Measurements from ENCODE around the gene FAM107B. TPM values are rescaled to one million over a fixed set of nuclear protein-coding genes. Genes with fewer than 3 reads are reported as not detected.
"Not testable (repeated sequence)": the region's sequence is repeated elsewhere in the genome, so short reads cannot be mapped to it uniquely, and the experiment has no call there.

FAM107B gene
- total RNA-seq, 1 donor from 2014 or later, result 39.0 TPM

DNA sequence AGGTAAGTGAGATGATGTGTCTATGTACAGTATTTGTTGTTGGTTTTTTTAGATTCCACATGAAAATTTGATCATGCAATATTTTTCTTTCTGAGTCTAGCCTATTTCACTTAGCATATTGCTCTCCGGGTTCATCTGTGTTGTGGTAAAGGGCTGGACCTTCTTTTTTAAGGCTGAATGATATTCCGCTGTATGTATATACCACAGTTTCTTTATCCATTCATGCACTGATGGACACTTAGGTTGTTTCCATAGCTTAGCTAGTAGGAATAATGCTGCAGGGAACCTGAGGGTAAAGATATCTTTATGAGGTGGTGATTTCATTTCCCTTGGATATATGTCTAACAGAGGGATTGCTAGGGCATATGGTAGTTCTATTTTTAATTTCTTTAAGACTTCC is 80.8 kb downstream of the FAM107B start:
- no peak for DNase-seq (ENCODE audit: low read depth, low spot score)
- TF ChIP-seq, protein P1, sequence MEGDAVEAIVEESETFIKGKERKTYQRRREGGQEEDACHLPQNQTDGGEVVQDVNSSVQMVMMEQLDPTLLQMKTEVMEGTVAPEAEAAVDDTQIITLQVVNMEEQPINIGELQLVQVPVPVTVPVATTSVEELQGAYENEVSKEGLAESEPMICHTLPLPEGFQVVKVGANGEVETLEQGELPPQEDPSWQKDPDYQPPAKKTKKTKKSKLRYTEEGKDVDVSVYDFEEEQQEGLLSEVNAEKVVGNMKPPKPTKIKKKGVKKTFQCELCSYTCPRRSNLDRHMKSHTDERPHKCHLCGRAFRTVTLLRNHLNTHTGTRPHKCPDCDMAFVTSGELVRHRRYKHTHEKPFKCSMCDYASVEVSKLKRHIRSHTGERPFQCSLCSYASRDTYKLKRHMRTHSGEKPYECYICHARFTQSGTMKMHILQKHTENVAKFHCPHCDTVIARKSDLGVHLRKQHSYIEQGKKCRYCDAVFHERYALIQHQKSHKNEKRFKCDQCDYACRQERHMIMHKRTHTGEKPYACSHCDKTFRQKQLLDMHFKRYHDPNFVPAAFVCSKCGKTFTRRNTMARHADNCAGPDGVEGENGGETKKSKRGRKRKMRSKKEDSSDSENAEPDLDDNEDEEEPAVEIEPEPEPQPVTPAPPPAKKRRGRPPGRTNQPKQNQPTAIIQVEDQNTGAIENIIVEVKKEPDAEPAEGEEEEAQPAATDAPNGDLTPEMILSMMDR (conservative IDR thresholded peaks at IDR 0.05), result no peak
- H3K27me3 Mint-ChIP-seq (ENCODE audit: low read depth), result no peaks in the 10 kb centered on the region
- H3K9me3 Mint-ChIP-seq, result peaks cover 5% of the 10 kb centered on the region
- H3K36me3 Mint-ChIP-seq (ENCODE audit: low read depth), result no peaks in the 10 kb centered on the region
- H3K27ac Mint-ChIP-seq (ENCODE audit: unreplicated experiment), result no peak overlapping the region
- peaks cover 4% of the 10 kb centered on the region for H3K4me1 Mint-ChIP-seq
- no peak overlapping the region for H3K4me3 Mint-ChIP-seq

DNA sequence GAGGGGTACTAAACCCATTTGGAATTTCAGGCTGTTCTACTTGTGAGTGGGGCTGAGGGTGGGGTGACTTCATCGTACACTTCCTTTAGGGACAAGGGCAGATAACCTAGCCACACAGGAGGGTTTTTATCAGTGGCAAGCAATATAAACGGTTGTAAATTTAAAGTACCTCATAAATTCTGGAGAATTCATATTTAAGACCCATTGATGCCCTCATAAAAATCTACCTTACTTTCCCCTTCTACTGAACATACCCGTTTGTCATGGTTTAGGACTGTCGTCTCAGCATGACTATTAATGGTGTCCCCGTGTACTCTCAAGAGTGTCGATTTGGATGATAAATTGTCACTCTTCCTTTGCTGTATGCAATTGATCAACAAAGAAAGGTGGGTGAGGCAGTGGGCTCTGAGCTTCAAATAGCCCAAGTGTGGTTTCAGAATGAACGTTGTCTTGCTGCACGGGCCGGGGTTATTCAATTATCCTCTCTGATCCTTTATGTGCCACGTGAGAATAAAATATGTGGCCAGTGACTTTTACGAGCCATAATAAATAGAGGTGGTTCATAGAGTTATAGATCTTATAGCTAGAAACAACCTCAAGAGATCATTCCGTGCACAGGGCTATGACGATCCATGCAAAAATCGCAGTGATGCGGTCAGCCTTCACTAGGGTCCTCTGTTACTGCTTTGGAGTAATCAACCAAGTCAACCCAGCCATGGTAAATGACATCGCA is 82.2 kb downstream of the FAM107B start:
- H3K27me3 Mint-ChIP-seq (ENCODE audit: low read depth), result no peaks in the 10 kb centered on the region
- no peak overlapping the region for H3K27ac Mint-ChIP-seq (ENCODE audit: unreplicated experiment)
- TF ChIP-seq, protein P1 (conservative IDR thresholded peaks at IDR 0.05), result no peak
- peaks cover 7% of the 10 kb centered on the region for H3K9me3 Mint-ChIP-seq
- no peak for DNase-seq (ENCODE audit: low read depth, low spot score)
- no peak overlapping the region for H3K4me3 Mint-ChIP-seq
- H3K4me1 Mint-ChIP-seq, result peaks cover 18% of the 10 kb centered on the region
- no peaks in the 10 kb centered on the region for H3K36me3 Mint-ChIP-seq (ENCODE audit: low read depth)

DNA sequence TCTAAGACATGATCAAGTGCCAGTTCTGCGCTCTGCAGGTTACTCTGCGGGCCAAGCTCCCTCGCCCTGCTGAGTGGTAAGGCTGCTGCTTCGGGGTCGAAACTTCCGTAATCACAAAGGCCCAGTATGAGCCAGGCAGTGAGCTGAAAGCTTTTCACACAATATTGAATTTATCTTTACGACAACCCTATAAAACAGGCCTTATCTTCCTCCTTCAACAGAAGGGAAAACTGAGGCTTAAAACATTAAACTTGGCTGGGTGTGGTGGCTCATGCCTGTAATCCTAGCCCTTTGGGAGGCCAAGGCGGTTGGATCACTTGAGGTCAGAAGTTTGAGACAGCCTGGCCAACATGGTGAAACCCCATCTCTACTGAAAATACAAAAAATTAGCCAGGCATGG is 83.3 kb downstream of the FAM107B start:
- DNase-seq (ENCODE audit: low read depth, low spot score), result no peak
- no peak overlapping the region for H3K4me3 Mint-ChIP-seq
- H3K27me3 Mint-ChIP-seq (ENCODE audit: low read depth), result no peaks in the 10 kb centered on the region
- peaks cover 19% of the 10 kb centered on the region for H3K4me1 Mint-ChIP-seq
- no peaks in the 10 kb centered on the region for H3K36me3 Mint-ChIP-seq (ENCODE audit: low read depth)
- H3K9me3 Mint-ChIP-seq, result peaks cover 7% of the 10 kb centered on the region
- TF ChIP-seq, protein P1 (conservative IDR thresholded peaks at IDR 0.05), result no peak
- H3K27ac Mint-ChIP-seq (ENCODE audit: unreplicated experiment), result no peak overlapping the region

DNA sequence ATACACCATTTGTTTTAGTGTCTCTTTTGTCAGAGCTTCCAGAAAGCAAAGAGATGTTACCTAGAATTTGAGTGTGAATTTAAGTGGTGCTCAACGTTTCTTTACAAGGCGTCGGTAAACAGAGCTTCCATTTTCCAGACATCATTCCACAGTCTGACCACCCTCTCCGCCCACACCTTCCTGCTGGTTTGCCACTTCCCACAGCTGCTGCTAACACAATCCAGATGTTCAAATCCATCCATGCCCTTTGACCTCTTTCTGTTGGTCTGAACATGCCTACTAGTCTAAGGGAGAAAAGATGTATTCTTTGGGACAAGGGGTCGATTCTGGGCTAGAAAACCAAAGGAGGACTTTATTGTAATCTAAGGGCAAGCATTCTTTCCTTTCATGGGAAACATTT is 86.1 kb downstream of the FAM107B start:
- Mint-ChIP-seq H3K9me3 (peaks cover 3% of the 10 kb centered on the region), H3K36me3 (ENCODE audit: low read depth) (no peaks in the 10 kb centered on the region), H3K27me3 (ENCODE audit: low read depth) (no peaks in the 10 kb centered on the region), H3K4me1 (peaks cover 19% of the 10 kb centered on the region), H3K27ac (ENCODE audit: unreplicated experiment) (no peak overlapping the region), H3K4me3 (no peak overlapping the region)
- no peak for DNase-seq (ENCODE audit: low read depth, low spot score)
- TF ChIP-seq, protein P1 (conservative IDR thresholded peaks at IDR 0.05), result no peak

DNA sequence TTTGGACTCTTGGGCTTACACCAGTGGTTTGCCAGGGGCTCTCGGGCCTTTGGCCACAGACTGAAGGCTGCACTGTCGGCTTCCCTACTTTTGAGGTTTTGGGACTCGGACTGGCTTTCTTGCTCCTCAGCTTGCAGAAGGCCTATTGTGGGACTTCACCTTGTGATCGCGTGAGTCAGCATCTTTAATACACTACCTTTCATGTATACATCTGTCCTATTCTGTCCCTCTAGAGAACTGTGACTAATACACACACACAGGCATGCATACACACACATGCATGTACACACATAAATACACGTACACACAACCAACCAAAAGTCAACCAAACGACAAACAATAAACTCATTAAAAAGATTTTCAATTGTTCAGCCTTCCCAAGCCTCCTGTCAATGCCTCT is 86.5 kb downstream of the FAM107B start:
- DNase-seq (ENCODE audit: low read depth, low spot score); H3K4me3 Mint-ChIP-seq; H3K9me3 Mint-ChIP-seq; H3K27ac Mint-ChIP-seq (ENCODE audit: unreplicated experiment); H3K36me3 Mint-ChIP-seq (ENCODE audit: low read depth); H3K27me3 Mint-ChIP-seq (ENCODE audit: low read depth): not testable (repeated sequence)
- H3K4me1 Mint-ChIP-seq, result peaks cover 19% of the 10 kb centered on the region

DNA sequence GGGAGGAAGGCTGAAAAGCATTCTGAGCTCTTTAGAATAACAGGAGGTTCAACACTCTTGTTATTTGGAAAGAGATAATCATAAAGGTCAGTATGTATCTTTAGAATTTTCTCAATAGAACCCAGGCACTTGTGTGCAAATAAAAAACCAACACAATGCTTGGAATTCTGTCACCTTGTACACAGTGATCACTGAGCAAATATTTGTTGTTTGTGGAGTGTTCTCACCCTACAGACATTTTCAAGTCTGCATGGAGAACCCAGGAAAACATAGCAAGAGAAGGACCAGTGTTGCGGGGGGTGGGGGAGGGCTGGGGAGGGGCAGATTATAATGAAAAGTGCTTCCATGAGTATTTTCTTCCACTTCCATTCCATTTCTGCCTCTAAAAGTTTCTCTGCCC is 87.4 kb downstream of the FAM107B start:
- no peak overlapping the region for H3K27ac Mint-ChIP-seq (ENCODE audit: unreplicated experiment)
- peaks cover 19% of the 10 kb centered on the region for H3K4me1 Mint-ChIP-seq
- H3K36me3 Mint-ChIP-seq (ENCODE audit: low read depth), result no peaks in the 10 kb centered on the region
- H3K27me3 Mint-ChIP-seq (ENCODE audit: low read depth), result no peaks in the 10 kb centered on the region
- no peak overlapping the region for H3K4me3 Mint-ChIP-seq
- no peak for DNase-seq (ENCODE audit: low read depth, low spot score)
- peaks cover 2% of the 10 kb centered on the region for H3K9me3 Mint-ChIP-seq
- TF ChIP-seq, protein P1 (conservative IDR thresholded peaks at IDR 0.05), result no peak

Measured in neural crest cell (in vitro differentiated cells).